Smooth muscle cell (in vitro differentiated cells): ENCODE results near the gene SUMO2. TPM values are rescaled to one million over a fixed set of nuclear protein-coding genes. Genes with fewer than 3 reads are reported as not detected.

Source experiments
- DNase-seq: peaks from one replicate; lab custom pipeline; 2025; ENCODE audit not compliant: unreplicated experiment; lab: John Stamatoyannopoulos, UW
- H2AFZ ChIP-seq: fragments of 200-600 bp; sonication (generic); 2 replicates; pipeline ENCODE4 v1.6.0; 2016; ENCODE audit warnings: antibody characterized with exemption, low read depth, mild to moderate bottlenecking
- H3F3A ChIP-seq: fragments of 200-600 bp; sonication (generic); 2 replicates; pipeline ENCODE4 v1.6.0; 2017; ENCODE audit warnings: antibody characterized with exemption, low read depth
- H3K27ac ChIP-seq: fragments of 200-600 bp; sonication (generic); 2 replicates; pipeline ENCODE4 v1.5.1; 2016; ENCODE audit warnings: low read depth, mild to moderate bottlenecking
- H3K27me3 ChIP-seq: fragments of 200-600 bp; sonication (generic); 2 replicates; pipeline ENCODE4 v1.6.1; 2016; ENCODE audit warnings: low read depth, mild to moderate bottlenecking
- H3K36me3 ChIP-seq: fragments of 200-600 bp; sonication (generic); 2 replicates; pipeline ENCODE4 v1.5.1; 2016; ENCODE audit warnings: low read depth
- H3K4me1 ChIP-seq: fragments of 200-600 bp; sonication (generic); 2 replicates; pipeline ENCODE4 v1.5.1; 2016; ENCODE audit warnings: low read depth
- H3K4me2 ChIP-seq: fragments of 200-600 bp; sonication (generic); 2 replicates; pipeline ENCODE4 v1.6.0; 2016; ENCODE audit warnings: mild to moderate bottlenecking
- H3K4me3 ChIP-seq: fragments of 200-600 bp; sonication (generic); 2 replicates; pipeline ENCODE4 v1.5.1; 2016; ENCODE audit warnings: mild to moderate bottlenecking
- H3K79me2 ChIP-seq: fragments of 200-600 bp; sonication (generic); 2 replicates; pipeline ENCODE4 v1.6.0; 2016; ENCODE audit warnings: low read depth, mild to moderate bottlenecking
- H3K9ac ChIP-seq: fragments of 200-600 bp; sonication (generic); 2 replicates; pipeline ENCODE4 v1.6.0; 2016; ENCODE audit warnings: low read depth
- H3K9me3 ChIP-seq: fragments of 200-600 bp; sonication (generic); replicated peaks from 2 replicates; pipeline ENCODE4 v1.5.1; 2016; ENCODE audit warnings: low read depth
- H4K20me1 ChIP-seq: fragments of 200-600 bp; sonication (generic); 2 replicates; pipeline ENCODE4 v1.6.0; 2016; ENCODE audit warnings: low read depth
- WGBS: methylation state at CpG from one replicate; pipeline ENCODE4 v1.1.7; 2016; ENCODE audit warnings: low lambda C conversion rate; 5-methylcytosine and 5-hydroxymethylcytosine counted together
- polyA plus RNA-seq: library from polyadenylated mRNA; unstranded; fragments of >200 nt; fragmentation: Nextera tagmentation; extraction: Ambion mirVana; gene quantifications from 2 replicates; pipeline ENCODE4 v1.2.1, GENCODE V29; 2016
- total RNA-seq: library from RNA; depleted of rRNA; stranded (reverse); fragments of >200 nt; gene quantifications from 2 replicates; pipeline ENCODE4 v1.2.3, GENCODE V29; 2014
- TF ChIP-seq, protein P1 (sequence below): fragments of 200-600 bp; sonication (generic); IDR thresholded peaks from 2 replicates; pipeline ENCODE4 v1.5.1; 2017; ENCODE audit warnings: borderline replicate concordance, mild to moderate bottlenecking, antibody characterized with exemption; ENCODE audit not compliant: insufficient read depth, poor library complexity, severe bottlenecking

SUMO2 gene
- total and polyA plus RNA-seq, 2 experiments from 2014 or later: 111 to 419 TPM

DNA sequence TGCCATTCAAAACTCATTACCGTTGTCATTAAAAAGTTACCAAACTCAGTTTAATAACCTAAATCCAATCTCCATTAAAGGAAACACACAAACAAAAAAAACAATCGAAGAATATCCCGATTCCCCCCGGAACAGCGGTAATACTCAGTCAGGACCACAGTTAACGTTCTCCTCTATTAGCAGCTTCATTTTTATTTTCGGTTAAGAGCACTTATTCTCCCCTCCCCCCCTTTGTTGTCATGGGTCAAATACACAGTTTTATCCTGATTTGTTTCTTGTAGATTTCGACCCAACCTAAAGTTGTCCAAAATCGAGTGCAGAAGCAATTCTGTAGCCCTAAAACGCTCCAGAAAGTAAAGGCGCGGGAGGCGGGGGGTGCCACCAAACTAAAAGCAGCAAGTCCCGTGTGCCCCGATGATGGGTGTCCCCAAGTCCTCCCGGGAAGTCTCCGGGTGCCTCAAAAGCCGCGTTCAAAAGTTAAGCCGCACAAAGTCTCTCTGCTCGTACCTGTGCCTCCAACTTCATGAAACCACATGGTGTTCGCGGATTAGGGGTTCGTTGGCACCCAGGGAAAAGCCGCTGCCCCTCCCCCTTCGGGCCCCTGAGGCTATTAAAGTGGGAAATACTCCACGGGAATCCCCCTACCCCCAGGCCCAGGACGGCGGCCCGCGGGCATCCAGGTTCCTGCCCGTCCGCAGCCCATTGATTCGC, 996 bp downstream of the SUMO2 start:
- Histone ChIP-seq H3K36me3 (no peaks in the 10 kb centered on the region), H3K9ac (peak overlapping the region; percentile 98), H3K4me1 (peaks cover 10% of the 10 kb centered on the region), H3F3A (no peaks in the 10 kb centered on the region), H3K4me3 (peak overlapping the region; percentile 89), H2AFZ (peak overlapping the region; percentile 29), H3K79me2 (peaks cover 55% of the 10 kb centered on the region), H3K27ac (peak overlapping the region; percentile 98), H3K4me2 (peak overlapping the region; percentile 87), H3K27me3 (no peaks in the 10 kb centered on the region), H3K9me3 (no peaks in the 10 kb centered on the region), H4K20me1 (peaks cover 54% of the 10 kb centered on the region)
- TF ChIP-seq, protein P1, sequence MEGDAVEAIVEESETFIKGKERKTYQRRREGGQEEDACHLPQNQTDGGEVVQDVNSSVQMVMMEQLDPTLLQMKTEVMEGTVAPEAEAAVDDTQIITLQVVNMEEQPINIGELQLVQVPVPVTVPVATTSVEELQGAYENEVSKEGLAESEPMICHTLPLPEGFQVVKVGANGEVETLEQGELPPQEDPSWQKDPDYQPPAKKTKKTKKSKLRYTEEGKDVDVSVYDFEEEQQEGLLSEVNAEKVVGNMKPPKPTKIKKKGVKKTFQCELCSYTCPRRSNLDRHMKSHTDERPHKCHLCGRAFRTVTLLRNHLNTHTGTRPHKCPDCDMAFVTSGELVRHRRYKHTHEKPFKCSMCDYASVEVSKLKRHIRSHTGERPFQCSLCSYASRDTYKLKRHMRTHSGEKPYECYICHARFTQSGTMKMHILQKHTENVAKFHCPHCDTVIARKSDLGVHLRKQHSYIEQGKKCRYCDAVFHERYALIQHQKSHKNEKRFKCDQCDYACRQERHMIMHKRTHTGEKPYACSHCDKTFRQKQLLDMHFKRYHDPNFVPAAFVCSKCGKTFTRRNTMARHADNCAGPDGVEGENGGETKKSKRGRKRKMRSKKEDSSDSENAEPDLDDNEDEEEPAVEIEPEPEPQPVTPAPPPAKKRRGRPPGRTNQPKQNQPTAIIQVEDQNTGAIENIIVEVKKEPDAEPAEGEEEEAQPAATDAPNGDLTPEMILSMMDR: no peak
- DNase-seq: peak; percentile 31
- WGBS: 2% methylated on average over 33 of the region's 34 CpGs

DNA sequence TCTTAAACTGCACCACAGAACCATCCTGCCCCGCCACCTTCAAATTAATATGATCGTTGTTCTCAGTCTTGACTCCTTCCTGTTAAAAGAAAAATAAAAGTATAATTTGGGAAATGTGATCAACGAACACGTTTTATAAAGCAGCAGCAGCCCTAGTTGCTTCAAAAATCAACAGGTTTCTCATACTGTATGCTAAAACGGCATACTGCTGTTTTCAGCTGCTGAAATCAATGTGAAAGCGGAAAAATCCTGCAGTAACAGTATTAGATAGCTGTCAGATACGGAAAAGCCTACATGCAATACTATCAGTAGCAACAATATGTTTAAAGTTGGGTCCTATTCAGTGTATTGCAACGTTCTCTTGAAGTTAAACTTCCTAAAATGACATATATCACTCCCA, 1.6 kb downstream of the SUMO2 start:
- peaks cover 10% of the 10 kb centered on the region for H3K4me1 ChIP-seq
- no peaks in the 10 kb centered on the region for H3K36me3 ChIP-seq
- peak overlapping the region; percentile 89 for H3K4me3 ChIP-seq
- no peak overlapping the region for H2AFZ ChIP-seq
- H3K27me3 ChIP-seq: no peaks in the 10 kb centered on the region
- H3K27ac ChIP-seq: no peak overlapping the region
- H4K20me1 ChIP-seq: peaks cover 61% of the 10 kb centered on the region
- TF ChIP-seq, protein P1: no peak
- H3K9ac ChIP-seq: peak overlapping the region; percentile 98
- H3K79me2 ChIP-seq: peaks cover 61% of the 10 kb centered on the region
- WGBS: 40% methylated on average over 8 of the region's 8 CpGs
- no peaks in the 10 kb centered on the region for H3K9me3 ChIP-seq
- no peaks in the 10 kb centered on the region for H3F3A ChIP-seq
- H3K4me2 ChIP-seq: peak overlapping the region; percentile 87
- no peak for DNase-seq

DNA sequence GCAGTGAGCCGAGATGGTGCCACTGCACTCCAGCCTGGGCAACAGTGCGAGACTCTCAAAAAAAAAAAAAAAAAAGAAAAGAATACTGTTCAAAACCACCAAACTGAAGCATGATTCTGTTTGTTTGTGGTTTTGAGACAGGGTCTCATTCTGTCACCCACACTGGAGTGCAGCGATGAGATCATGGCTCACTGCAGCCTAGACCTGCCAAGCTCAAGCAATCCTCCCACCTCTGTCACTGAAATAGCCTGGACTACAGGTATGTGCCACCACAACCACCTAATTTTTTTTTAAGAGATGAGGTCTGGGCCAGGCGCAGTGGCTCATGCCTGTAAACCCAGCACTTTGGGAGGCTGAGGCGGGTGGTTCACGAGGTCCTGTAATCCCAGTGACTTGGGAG, 4.3 kb downstream of the SUMO2 start:
- no peaks in the 10 kb centered on the region for H3K27me3 ChIP-seq
- TF ChIP-seq, protein P1: no peak
- H3K4me3 ChIP-seq: no peak overlapping the region
- peaks cover 86% of the 10 kb centered on the region for H3K79me2 ChIP-seq
- WGBS: 93% methylated on average over 6 of the region's 6 CpGs
- no peak overlapping the region for H2AFZ ChIP-seq
- H3F3A ChIP-seq: no peaks in the 10 kb centered on the region
- H3K9ac ChIP-seq: no peak overlapping the region
- no peaks in the 10 kb centered on the region for H3K36me3 ChIP-seq
- H3K4me1 ChIP-seq: peaks cover 10% of the 10 kb centered on the region
- no peaks in the 10 kb centered on the region for H3K9me3 ChIP-seq
- H3K27ac ChIP-seq: no peak overlapping the region
- DNase-seq: no peak
- peaks cover 87% of the 10 kb centered on the region for H4K20me1 ChIP-seq
- no peak overlapping the region for H3K4me2 ChIP-seq

DNA sequence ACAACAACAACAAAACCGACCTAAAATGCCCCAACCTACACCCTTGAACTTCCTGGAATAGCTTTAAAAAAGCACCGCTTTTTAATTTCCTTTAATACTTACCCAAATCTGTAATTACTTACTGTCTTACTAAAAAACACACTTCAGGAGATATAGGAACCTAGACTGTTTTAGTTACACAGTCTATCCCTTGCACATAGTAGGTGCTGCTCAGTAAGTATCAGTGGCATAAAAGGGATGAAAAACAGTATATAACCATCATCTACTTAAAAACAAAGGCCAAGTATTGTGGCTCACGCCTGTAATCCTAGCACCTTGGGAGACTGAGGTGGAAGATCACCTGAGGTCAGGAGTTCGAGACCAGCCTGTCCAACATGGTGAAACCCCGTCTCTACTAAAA, 6.1 kb downstream of the SUMO2 start:
- no peaks in the 10 kb centered on the region for H3F3A ChIP-seq
- no peak overlapping the region for H3K27ac ChIP-seq
- no peaks in the 10 kb centered on the region for H3K9me3 ChIP-seq
- H3K9ac ChIP-seq: no peak overlapping the region
- DNase-seq: no peak
- no peak overlapping the region for H2AFZ ChIP-seq
- peaks cover 98% of the 10 kb centered on the region for H4K20me1 ChIP-seq
- WGBS: 94% methylated on average over 5 of the region's 5 CpGs
- H3K79me2 ChIP-seq: peaks cover 87% of the 10 kb centered on the region
- H3K4me1 ChIP-seq: peaks cover 10% of the 10 kb centered on the region
- H3K27me3 ChIP-seq: no peaks in the 10 kb centered on the region
- H3K4me2 ChIP-seq: no peak overlapping the region
- TF ChIP-seq, protein P1: no peak
- no peak overlapping the region for H3K4me3 ChIP-seq
- no peaks in the 10 kb centered on the region for H3K36me3 ChIP-seq
